ENCODE results near the gene UBA52.
"Not testable (repeated sequence)": the region's sequence is repeated elsewhere in the genome, so short reads cannot be mapped to it uniquely, and the experiment has no call there.

UBA52 gene

GRCh38 chr19:18571564-18572344, at the start of gene UBA52:
Gene UBA52 (plus strand): TSS chr19:18571857. CDS start chr19:18573301, 1,444 bp downstream.
- DNase-seq (ENCODE audit: low spot score), result peak; percentile 91

GRCh38 chr19:18522124-18522861, 49.4 kb upstream of the UBA52 start:
- DNase-seq (ENCODE audit: low spot score), result peak; percentile 95

GRCh38 chr19:18522862-18523440, 48.7 kb upstream of the UBA52 start:
- DNase-seq (ENCODE audit: low spot score), result not testable (repeated sequence)

GRCh38 chr19:18523841-18524240, 47.8 kb upstream of the UBA52 start:
- no peak for DNase-seq (ENCODE audit: low spot score)

- DNase-seq (ENCODE audit: low spot score), result no peak
Observed at GRCh38 chr19:18526316-18526715, 45.3 kb upstream of the UBA52 start.

GRCh38 chr19:18529782-18530181, 41.9 kb upstream of the UBA52 start:
- DNase-seq (ENCODE audit: low spot score), result no peak

- DNase-seq (ENCODE audit: low spot score), result no peak
Observed at GRCh38 chr19:18531485-18531884, 40.2 kb upstream of the UBA52 start.

- no peak for DNase-seq (ENCODE audit: low spot score)
Observed at GRCh38 chr19:18532168-18532890, 39.3 kb upstream of the UBA52 start.

GRCh38 chr19:18533058-18533457, 38.6 kb upstream of the UBA52 start:
- DNase-seq (ENCODE audit: low spot score), result no peak

GRCh38 chr19:18536475-18536874, 35.2 kb upstream of the UBA52 start:
- DNase-seq (ENCODE audit: low spot score), result no peak

- no peak for DNase-seq (ENCODE audit: low spot score)
Observed at GRCh38 chr19:18537431-18537830, 34.2 kb upstream of the UBA52 start.

GRCh38 chr19:18538115-18538514, 33.5 kb upstream of the UBA52 start:
- DNase-seq (ENCODE audit: low spot score), result no peak

GRCh38 chr19:18539372-18539771, 32.3 kb upstream of the UBA52 start:
- DNase-seq (ENCODE audit: low spot score), result no peak

- not testable (repeated sequence) for DNase-seq (ENCODE audit: low spot score)
Observed at GRCh38 chr19:18540200-18540599, 31.5 kb upstream of the UBA52 start.

GRCh38 chr19:18541258-18541991, 30.2 kb upstream of the UBA52 start:
- no peak for DNase-seq (ENCODE audit: low spot score)

GRCh38 chr19:18541992-18542940, 29.4 kb upstream of the UBA52 start:
- DNase-seq (ENCODE audit: low spot score), result peak; percentile 63

- peak; percentile 98 for DNase-seq (ENCODE audit: low spot score)
Observed at GRCh38 chr19:18542941-18543813, 28.5 kb upstream of the UBA52 start, which contains the start of gene FKBP8. Gene FKBP8 (minus strand): TSS chr19:18543573. CDS start chr19:18541970, 1,603 bp downstream.

GRCh38 chr19:18543814-18544475, 27.7 kb upstream of the UBA52 start:
- peak; percentile 67 for DNase-seq (ENCODE audit: low spot score)

GRCh38 chr19:18551631-18552030, 20.0 kb upstream of the UBA52 start:
- DNase-seq (ENCODE audit: low spot score), result no peak

All from HuH-7.5 (cell line).